Right hindlimb (tissue), 1 donor: ENCODE measurements around the gene TWIST2.

Experiments used
- DNase-seq: peaks from one replicate; pipeline ENCODE4 v3.0.0-alpha.2; 2018

The TWIST2 gene

GRCh38 chr2:238922435-238922834 is 74.5 kb downstream of the TWIST2 start:
- no peak for DNase-seq

DNA sequence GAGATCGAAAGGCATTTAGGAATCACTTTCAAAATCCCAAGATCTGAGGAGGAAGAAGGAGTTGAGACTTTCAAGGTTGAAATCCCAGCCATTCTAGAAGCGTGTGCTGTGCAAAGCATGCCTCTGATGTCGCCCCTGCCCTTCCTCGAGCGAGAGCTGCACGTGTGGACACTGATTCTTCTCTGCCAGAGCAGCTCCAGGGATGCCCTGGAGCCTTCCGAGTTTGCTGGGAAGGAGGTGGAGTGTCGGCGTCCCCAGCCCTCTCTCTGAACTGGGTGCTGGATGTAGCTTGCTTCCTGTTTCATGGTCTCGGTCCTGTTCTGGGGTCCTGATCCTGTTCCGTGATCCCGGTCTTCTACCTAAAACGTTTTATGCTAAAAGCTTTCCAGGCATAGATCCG is 76.1 kb downstream of the TWIST2 start:
- no peak for DNase-seq

DNA sequence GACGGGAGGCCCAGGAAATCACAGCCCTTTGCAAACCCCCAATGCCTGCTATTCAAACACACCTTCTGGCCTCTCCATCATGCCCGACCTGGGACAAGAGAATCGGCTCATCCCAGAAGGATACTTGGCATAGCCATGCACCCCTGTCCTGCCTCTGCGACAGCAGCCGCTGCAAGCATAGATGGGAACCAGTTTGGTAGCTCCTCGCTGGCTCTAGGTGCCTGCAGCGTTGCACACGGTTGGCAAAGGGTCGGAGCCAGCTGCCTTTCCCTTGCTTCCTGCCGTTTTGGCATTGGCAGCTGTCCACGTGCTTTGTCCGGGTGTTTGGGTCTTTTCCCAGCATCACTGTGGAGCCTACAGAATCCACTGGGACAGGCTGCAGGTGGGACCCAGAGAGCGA is 76.9 kb downstream of the TWIST2 start:
- DNase-seq, result no peak

DNA sequence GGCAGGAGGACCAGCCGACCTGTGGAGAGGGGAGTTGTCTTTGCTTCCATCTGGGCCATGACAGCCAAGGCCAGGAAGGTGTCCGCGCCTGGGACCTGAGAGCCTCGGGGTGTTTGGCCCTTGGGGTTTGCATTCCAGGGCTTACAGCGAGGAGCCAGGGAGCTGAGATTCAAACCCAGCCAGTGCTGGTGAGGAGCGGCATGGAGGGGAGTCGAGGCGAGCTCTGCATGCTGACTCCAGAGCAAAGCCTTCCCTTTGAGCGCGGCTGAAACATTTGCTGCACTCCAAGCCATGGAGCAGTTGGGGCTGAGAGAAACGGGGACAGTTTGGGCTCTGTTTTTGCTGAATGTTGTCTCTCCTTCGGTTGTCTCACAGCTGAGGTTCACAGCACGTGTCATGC is 77.4 kb downstream of the TWIST2 start:
- DNase-seq, result no peak

- no peak for DNase-seq
Observed at GRCh38 chr2:238925816-238926521, 78.1 kb downstream of the TWIST2 start.

DNA sequence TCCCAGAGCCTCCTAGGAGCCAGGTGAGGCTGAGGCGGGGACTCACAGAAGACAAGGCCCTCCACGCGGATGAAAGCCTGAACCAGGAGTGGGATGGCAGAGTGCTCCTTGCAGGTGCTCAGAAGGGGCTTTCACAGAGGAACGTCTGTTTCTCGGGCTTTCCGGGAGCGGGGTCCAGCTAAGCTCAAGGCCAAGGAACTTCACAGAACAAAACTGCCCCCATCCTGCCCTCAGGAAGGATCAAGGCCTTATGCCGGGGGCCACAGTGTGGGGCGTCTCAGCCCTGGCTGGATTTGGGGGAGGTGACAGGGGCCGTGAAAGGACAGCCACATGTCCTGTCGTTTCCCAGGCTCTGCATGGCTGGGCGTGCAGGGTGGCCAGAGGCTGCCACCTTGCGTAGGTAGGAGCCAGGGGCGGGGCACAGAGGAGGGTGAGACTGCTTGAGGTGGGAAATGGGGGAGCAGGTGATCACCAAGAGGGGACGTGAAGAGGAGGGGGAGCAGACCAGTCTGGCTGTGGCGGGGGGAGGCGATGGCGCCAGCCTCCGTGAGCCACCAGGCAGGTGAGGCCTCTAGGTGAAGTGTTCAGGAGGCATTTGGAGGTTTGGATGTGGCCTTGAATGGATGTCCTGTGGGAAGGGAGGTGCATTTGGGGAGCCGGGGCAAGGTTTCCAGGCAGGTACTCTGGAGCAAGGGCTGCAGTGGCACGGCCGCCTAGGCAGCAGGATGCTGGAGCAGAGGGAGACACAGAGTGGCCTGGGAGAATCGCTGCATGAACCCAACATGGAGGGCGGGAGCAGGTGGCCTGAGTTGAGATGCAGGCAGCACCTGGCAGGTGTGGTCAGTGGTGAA is 79.1 kb downstream of the TWIST2 start:
- peak; percentile 8 for DNase-seq

GRCh38 chr2:238927746-238928519 is 80.0 kb downstream of the TWIST2 start:
- DNase-seq, result peak; percentile 9

- peak; percentile 6 for DNase-seq
Observed at GRCh38 chr2:238928520-238929241, 80.8 kb downstream of the TWIST2 start.

DNA sequence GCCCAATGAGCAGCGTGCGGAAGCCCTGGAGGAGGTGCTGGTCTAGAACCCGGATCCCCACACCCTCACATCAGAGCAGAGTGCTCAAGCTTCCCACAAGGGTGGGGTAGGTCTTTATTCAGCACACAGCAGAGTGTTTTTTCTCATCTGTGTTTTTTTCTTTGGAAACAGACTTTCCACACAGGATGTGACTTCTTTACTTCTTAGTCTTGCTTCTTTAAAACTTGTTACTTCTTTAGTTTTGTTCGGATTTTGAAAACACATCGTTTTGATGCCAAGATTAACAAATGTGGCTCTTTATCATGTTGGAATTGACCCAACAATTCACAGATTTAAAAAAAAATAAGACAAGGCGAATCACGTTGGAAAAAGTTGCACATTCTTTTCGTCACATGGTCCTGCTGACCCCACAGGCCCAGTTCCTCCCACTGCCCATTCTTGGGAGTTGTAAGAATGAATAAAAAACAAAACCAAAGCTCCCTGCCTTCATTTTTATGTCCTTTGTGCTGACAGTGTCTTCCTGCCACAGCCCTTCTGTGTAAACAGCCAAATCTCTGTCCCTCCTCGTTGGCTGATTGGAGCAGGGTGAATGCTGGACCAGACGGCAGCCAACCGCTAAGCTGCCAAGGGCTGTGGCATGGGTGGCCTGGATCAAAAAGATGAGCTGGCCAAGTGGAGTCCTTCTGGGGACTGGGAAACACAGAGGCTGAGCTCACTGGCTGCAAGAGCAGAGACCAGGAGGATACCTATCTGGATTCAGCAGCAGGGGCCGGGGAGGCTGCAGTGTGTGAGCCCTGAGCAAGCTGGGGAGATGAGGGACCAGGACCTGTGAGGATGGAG is 81.6 kb downstream of the TWIST2 start:
- DNase-seq, result no peak

- no peak for DNase-seq
Observed at GRCh38 chr2:238930216-238930615, 82.3 kb downstream of the TWIST2 start.

DNA sequence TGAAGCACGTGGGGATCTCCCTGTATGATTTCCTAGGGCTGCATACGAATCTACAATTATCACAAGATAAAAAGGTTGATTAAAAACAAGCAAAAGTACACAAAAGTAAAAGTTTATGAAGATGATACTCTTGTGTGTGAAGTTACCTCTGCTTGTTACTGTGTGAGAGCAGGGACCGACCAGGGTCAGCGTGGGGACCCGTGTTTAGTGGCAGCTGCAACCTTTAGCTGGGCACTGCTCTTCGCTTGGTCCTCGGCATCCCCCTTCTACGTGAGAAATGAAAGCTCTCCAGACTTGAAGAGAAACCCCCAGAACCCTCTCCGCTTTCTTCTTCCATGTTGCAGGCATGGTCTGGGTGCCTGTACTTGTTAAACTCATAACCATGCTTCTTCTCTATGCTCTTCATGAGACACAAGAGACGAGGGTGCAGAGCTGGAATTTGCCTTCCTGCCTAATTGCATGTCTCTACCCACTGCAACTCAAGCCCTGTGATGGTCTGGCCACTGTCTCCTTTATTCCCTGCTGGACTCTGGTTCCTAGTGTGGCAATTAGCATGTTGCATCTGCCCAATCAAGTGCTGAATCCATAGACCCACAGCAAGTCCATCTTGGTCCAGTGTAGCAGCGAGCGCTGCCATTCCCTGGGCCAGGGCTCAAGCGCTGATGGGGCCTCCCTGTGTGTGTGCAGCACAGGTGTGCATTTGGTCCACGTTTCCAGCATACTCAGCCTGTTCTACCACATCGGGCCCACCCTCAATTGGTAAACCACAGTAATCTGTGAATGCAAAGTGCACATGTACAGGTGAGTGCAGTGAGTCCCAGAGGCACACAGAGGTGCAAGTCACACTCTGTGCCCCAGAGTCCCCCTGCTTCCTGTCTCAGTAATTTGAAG is 88.5 kb downstream of the TWIST2 start:
- no peak for DNase-seq

- peak; percentile 54 for DNase-seq
Observed at GRCh38 chr2:238938003-238938400, 90.1 kb downstream of the TWIST2 start.

DNA sequence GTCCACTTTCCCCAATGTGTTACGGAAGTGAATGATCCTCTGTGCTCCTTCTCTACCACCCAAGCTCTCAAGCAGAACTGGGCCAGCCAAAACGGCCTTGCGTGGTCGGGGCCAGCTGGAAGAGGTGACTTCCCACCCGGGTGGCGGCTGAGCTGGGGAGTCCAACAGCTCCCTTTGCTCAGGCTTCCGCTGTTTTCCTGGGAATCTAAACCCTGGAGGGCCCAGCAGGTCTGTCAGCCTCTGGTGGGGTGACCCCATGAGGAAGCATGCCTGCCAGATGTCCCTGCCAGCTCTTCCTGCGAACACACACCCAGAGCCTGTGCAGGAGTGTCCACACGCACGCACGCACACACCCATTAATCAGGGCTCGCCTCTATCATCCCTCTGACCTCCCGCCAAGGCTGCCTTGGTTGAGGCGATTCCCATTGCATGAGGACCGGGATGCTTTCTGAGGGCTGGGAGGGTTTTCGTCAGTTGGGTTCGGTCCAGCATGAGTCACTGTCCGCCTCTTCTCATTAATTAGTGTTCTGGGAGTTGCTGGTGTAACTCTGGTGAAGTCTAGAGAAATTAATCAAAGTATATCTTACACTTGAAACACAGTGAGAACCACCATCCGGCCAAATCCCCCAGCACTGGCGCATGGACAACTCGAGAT is 90.6 kb downstream of the TWIST2 start:
- peak; percentile 85 for DNase-seq

DNA sequence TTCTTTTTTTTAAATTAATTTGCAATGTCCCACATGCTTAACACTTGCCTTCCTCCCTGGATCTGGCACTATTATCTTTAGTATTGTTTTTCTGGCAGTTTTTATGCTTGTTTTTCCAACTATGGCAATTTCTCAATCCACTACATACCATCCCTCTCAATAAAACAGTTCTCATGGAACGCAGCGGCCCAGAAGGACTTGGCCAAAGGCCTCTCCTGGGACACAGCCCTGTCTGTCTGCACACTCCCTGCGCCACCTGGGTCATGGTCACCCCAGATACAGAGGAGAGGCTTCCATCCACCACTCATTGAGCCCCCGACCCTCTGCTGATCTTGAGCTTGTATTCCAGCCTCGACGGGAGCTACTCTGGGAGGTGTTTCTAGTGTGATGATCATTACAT is 91.2 kb downstream of the TWIST2 start:
- no peak for DNase-seq

DNA sequence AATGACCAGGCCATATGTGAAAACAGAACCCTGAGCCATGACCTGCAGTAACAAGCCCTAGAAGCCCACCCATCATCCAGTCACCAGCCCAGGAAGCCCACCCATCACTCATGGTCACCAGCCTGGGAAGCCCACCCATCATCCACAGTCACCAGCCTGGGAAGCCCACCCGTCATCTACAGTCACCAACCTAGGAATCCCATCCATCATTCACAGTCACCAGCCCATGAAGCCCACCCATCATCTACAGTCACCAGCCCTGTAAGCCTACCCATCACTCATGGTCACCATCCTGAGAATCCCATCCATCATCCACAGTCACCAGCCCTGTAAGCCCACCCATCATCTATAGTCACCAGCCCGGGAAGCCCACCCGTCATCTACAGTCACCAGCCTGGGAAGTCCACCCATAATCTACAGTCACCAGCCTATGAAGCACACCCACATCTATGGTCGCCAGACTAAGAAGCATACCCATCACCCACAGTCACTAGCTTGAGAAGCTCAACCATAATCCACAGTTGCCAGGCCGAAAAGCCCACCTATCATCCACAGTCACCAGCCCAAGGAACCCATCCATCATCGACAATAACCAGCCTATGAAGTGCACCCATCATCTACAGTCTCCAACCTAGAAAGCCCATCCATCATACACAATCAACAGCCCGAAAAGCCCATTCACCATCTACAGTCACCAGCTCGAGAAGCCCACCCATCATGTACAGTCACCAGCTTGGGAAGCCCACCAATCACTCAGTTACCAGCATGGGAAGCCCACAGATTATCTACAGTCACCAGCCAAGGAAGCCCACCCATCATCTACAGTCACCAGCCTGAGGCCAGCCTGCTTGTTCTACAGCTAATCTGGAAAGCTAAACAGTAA is 91.9 kb downstream of the TWIST2 start:
- no peak for DNase-seq

DNA sequence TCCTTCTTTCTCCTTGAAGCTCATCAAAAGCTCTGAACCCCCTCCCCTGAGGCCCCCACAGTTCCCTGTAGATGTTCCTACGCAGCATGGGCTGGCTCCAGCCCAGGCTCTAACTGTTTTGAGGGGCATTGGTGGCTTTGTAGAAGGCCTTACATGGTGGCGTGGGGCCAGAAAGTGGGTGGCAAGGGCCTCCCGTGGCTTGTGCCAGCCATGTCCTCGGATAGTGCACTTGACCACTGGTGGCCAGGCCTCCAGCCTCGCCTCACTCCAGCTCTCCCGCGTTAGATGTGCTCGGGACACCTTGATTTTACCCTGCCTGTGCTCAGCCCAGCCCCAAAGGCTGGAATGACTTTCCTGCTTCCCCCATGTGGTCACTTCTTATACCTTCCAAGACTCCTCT is 92.9 kb downstream of the TWIST2 start:
- no peak for DNase-seq

DNA sequence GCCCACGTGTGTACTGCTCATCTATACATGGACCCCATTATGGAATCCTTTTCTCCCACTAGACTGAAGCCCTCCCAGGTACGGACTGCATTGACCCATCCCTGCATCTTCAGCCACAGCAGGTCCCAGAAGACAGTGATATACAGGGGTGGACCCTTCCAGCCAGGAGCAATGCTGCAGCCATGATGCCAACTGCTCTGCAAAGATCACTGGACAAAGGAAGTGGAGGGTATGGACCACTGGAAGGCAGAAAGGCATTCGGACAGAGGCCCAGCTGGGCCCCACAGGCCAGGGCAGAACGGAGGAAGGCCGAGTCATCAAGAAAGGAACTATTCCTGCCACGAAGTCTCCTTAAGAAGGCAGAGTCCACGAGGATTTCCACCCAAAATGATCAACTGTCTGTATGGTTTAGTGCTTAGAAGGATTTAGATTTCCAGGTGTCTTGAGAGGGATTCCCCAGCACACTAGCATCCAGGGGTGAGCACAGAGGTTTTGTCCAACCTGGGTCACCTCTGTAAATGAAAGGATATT is 93.4 kb downstream of the TWIST2 start:
- no peak for DNase-seq

DNA sequence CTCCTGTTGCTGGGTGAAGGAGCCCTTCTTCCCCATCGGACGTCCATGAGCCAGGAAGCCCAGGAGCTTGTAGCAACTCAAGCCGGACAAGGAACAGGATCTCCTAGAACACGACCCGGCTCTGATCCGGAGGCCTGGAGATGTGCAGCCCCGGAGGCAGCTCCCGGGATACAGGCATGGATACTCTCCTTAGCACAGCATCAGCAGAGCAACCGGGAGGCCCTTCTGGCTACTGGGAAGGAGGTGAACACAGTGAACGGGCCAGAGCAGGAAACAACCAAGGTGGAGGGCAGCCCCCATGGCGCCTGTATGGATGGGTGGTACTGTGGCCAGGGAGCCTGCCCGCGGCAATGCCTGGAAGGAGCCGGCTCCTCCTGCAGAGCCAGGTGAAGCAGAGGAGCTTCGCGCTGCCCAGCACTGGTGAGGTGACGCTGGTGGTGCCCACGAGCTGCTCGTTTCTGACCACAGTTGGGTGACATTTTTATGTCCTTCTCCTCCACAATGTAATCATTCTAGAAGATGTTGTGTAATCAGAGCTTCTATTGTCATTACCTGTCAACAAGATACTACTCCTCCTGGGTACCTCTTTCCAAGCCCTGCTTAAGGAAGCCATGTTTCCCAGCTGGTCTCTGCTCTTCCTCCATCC is 94.3 kb downstream of the TWIST2 start:
- no peak for DNase-seq
